ENCODE data around the gene PNISR. TPM values are rescaled to one million over a fixed set of nuclear protein-coding genes. Genes with fewer than 3 reads are reported as not detected.

PNISR gene
- polyA plus RNA-seq, 3 donors: 22.3 to 36.6 (median 25.2) TPM

- 16 to 31% (median 28%) methylated on average over 10 of the region's 10 CpGs for WGBS, 3 donors
- no peak overlapping the region for H3K27ac ChIP-seq (ENCODE audit: low read depth, low read length)
Measured at GRCh38 chr6:99350573-99350972, 74.5 kb downstream of the PNISR start.

GRCh38 chr6:99349171-99350141, 75.7 kb downstream of the PNISR start, which contains the start of gene FAXC:
Gene FAXC, minus strand, starts transcription at chr6:99349674. Its CDS starts 302 bp downstream, at chr6:99349372.
- H3K27ac ChIP-seq (ENCODE audit: low read depth, low read length): no peak within 1 kb of the TSS

GRCh38 chr6:99348288-99349170, 76.6 kb downstream of the PNISR start:
- WGBS, 3 donors: 48 to 56% (median 50%) methylated on average over 25 of the region's 25 CpGs
- no peak overlapping the region for H3K27ac ChIP-seq (ENCODE audit: low read depth, low read length)

More at GRCh38 chr6:99349171-99350141, 75.7 kb downstream of the PNISR start, which contains the start of gene FAXC:
- 1% methylated on average over 75 to 108 of the region's 108 CpGs for WGBS, 3 donors

Other genes with a start within 250 kb of the PNISR start
- gene FAXC, start 75.6 kb downstream of the PNISR start, polyA plus RNA-seq: 1 to 10 TPM in 1 of 3 donors, under 1 TPM in 1, not detected in 1; 0.09 to 1.1 TPM
- 10 to 100 TPM in 2 of 3 donors, 1 to 10 TPM in 1; 4.8 to 12.5 (median 11.4) TPM for gene COQ3, start 31.1 kb downstream of the PNISR start, polyA plus RNA-seq
- gene USP45, start 90.1 kb upstream of the PNISR start, polyA plus RNA-seq: 1 to 10 TPM; 1.8 to 3.7 (median 3.3) TPM
- gene CCNC, start 143.4 kb upstream of the PNISR start, polyA plus RNA-seq: 10 to 100 TPM; 25.2 to 41.7 (median 32.6) TPM
- under 1 TPM in 1 of 3 donors, not detected in 2; 0.02 TPM for gene PRDM13, start 181.5 kb upstream of the PNISR start, polyA plus RNA-seq

Measured in adipose tissue (tissue), 3 donors.